NCI-H1105 treated with DMSO at 0.1 percent for 48 hours (cell line): ENCODE results near the gene APH1B.

Experiments
- DNase-seq: peaks from one replicate; lab custom pipeline; 2025; lab: John Stamatoyannopoulos, UW

Gene APH1B

DNA sequence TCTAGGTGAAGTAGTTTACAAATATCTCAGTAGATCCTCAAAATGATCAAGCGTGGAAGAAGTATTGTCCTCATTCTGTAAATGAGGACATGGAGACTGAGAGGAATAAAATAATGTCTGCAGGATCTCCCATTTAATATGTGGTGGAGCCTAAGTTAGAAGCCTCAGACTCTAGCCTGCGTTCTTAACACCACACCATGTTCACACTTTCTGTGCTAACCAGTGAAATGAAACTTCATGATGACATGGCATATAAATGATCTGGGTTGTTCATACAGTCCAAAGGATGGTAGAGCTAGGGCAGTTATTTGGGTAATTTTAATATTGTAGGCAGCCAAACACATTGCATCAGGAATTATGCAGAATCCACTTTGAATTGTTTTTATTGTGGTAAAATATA, 25.1 kb upstream of the APH1B start:
- no peak for DNase-seq

DNA sequence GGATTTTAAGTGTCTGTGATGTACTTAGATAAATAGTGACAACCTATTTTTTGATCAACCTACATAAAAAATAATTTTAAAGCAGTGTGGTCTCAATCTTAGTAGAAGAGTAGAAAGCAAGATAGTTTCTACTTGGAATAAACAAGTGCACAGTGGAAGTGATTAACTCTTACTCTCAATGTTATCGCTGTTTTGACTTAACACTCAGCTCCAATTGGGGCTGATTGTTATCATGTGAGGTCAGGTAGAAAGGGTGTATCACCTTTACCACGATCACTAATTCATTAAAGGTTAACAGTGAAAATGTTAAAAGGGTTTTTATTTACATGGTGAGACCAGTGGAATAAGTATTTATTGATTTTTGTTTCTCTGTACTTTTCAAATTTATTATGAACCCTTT, 22.4 kb upstream of the APH1B start:
- DNase-seq, result no peak

DNA sequence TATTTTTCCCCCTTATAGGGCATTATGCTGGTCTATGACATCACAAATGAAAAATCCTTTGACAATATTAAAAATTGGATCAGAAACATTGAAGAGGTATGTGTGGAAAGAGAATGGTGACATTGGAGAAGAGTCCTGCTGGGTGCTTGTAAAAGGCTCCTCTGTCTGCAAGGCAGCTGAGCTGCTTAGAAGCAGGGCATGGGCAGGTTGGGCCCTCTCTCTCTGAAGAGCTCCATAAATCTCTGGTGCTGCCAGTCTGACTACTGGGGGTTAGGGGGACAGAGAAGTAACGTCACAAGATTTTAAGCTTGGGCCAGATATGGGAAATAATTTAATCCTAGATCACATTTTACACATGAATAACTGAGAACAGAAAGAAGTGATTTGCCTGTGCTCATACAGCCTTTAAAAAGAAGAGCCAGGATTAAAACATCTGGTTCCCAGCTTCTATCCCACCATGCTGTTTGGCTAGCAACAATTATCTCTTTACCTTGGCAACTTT, 21.9 kb upstream of the APH1B start:
- DNase-seq, result no peak

DNA sequence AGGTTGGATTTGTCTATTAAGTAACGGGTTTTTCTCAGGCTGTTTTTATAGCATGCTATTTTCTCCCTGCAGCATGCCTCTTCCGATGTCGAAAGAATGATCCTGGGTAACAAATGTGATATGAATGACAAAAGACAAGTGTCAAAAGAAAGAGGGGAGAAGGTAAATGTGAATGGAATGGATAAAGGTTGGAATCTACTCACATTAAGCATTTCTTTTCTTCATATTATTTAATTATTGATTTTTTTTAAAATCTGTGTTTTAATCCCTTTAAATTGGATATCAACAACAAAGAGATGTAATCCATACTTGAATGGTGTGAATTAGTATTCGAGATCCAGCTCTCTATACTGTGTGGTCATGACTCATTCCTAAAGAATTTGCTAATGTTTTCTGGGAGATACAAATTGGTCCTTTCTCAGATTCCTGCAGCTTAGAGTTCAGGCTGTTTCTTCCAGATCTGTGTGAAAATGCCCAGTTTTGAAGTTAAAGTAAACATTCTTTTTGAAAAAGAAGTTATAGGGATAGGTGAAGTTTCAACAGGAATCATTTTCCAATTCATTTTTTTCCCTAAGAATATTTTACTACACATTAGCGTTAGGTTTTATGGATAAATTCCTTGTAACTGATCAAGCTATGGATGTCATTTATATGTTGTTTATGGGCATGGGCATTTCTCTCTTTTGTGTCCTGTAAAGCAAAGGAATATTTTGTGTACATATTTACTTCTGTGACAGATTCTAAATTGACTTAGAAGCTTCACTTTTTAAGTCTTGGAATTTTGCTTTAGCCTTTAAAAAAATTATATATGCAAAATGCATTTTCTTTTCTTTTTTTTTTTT, 20.8 kb upstream of the APH1B start:
- no peak for DNase-seq

DNA sequence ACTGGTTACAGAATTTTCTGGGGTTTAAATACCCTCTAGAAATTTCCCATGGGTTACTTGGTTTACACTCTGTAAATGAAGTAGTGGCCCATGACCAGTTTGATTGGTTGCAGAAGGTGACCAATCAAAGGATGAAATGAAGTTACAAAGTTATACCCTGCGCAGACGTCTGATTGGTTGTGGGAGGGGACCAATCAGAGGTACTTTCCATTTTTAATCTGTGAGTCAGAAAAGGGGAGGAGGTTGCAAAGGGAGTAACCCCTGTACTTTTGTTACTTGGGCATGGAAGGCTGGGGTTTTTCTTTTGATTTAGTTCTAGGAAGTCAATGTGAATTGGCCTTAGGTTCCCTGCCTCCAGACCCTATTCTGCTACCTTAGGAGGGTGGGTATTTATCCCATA, 18.7 kb upstream of the APH1B start:
- DNase-seq, result no peak

DNA sequence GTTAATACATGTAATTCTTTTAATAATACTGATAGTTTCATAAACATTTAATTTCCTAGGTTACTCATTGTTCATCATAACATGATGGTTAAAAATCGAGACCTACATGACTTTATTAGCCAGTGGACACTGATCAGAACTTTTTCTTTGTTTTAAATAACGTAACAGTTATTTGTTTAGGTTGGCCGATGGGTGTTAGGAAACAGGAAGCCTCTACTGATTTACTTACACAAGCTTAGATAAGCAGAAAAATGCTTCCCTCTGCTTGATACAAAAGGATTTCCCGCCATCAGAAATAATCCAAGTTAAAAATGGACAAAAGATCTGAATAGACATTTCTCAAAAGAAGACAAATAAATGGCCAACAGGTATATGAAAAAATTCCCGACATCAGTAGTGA, 16.6 kb upstream of the APH1B start:
- DNase-seq, result no peak

DNA sequence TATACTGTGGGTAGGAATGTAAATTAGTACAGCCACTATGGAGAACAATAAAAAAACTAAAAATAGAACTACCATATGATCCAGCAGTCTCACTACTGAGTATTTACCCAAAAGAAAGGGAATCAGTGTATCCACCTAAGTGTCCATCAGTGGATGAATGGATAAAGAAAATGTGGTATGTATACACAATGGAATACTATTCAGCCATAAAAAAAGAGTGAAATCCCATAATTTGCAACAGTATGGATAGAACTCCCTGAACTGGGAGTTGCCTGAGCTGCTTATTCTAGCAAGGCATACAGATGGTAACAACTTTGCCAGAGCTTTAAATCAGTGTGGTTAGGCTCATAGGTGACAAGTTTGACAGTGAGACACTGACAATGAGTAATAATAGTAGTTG, 16.1 kb upstream of the APH1B start:
- no peak for DNase-seq

DNA sequence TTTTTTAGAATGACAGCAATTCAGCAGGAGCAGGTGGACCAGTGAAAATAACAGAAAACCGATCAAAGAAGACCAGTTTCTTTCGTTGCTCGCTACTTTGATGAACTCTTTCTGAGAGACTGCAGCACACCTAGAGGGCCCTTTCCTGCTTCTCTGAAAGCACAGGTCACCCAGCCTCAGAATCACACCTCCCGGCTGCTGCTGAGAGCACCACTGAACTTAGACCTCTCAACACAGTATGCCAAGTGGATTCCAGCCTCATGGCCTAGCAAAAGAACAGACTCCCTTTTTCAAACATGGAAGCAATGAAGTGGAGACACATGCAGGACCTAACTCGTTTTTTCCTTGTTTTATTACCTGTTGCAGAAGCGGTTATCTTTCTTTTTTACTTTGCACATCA, 13.9 kb upstream of the APH1B start:
- DNase-seq, result no peak

DNA sequence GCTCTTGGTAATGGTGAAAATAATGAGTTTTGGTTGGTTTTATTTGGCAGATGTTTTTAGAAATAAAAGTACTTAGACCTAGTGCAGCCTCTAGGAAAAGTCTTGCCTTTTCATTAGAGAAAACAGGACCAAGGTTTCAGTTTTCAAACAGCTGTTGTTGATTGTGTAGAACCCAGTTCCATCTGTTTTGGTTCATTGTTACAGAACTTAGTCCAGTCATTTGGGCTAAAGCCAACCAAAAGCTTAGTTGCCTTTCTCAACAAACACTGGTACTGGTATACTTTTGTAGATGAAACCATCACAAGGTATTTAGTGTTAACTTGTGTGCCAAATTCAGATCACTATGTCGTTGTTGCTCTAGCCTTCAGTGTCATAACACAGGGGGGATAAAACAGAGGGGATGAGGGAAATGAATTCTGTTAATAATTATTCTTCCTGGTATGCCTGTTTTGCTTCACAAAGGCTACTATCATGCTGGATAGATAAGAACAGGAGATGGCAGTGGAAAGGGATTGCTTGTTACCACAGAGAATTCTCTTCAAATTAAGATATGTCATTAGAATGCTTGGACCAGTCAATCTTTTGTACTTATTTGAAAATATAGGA, 12.6 kb upstream of the APH1B start:
- no peak for DNase-seq

DNA sequence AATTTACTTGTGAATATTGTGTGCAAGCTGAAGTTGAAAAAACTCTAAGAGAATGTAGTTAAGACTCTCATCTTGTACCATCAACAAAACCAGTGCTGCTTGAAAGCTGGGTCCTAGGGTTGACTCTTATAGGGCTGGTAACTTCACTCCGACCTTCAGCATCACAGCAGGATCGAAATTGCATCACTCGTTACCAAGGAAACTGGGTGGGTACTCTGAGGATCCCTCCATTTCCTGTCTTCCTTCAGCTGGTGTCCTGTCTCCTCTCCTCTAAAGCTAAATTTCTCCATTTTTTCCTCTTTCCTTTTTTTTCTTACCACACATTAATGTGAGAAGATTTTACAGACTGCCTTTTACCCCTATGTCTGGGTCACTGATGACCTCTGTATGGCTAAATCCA, 3.0 kb upstream of the APH1B start:
- DNase-seq, result no peak

DNA sequence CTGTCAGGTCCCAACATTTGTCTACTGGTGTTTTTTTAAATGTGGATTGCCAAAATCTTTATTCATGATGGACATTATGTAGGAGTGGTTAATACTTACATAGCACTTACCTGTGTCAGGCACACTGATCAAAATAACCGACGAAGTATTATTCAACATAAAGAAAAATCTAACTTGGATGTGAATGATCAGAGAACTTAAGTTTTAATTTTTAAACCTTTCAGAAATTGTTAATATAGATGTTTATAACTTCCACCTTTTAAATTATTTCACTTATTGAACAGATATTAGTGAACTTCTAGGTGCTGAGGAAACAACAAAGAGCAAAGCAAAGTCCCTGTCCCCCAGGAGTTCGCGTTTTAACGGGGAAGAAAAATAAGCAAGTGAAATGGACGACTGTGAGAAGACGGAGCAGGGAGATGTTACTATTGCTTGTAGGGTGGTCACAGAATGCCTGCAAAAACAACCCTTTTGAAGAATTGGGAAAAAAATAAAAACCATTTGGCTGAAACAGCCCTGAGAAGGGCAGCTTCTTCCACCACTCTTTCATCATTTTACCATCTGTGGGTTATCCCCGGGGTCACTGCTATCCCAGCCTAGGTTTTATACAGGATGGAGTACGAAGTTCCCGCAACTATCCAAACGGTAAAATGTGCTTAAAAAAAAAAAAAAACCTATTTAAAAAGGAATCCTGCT, 915 bp upstream of the APH1B start:
- DNase-seq, result no peak

DNA sequence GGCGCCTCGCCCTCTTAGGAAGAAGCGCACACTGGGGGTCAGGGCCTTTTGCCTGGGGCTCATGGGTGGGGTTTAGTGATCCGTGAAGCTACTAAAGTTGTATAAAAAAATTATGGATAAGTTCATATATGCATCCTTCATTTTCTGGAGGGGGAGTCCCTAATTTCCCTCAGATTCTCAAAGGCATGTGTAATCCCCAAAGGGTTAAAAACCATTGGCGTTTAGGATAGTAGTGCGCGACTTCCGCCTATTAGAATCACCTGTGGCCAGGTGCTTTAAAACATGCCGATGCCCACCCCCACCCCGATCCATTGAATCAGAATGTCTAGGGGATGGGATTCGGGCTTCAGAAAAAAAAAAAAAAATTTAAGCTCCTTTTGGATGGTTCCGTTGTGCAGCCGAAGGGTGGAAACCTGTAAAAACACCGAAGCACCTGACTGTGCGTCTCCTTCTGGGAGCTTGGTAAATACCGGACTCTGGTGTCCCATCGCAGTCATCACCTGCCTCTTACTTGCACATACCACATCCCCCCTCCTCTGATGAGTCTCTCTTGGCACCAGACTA, 570 bp downstream of the APH1B start:
- no peak for DNase-seq

DNA sequence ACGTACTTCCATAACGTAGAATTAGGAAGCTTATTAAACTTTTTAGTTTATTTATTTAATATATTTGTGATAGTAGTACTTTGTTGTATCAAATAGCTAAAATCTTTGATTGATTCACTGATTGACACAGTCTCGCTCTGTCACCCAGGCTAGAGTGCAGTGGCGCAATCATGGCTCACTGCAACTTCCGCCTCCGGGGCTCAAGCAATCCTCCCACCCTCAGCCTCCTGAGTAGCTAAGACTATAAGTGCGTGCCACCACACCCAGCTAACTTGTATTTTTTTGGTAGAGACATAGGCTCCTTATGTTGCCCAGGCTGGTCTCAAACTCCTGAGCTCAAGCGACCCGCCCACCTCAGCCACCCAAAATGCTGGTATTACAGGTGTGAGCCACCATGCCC, 5.7 kb downstream of the APH1B start:
- DNase-seq, result no peak

DNA sequence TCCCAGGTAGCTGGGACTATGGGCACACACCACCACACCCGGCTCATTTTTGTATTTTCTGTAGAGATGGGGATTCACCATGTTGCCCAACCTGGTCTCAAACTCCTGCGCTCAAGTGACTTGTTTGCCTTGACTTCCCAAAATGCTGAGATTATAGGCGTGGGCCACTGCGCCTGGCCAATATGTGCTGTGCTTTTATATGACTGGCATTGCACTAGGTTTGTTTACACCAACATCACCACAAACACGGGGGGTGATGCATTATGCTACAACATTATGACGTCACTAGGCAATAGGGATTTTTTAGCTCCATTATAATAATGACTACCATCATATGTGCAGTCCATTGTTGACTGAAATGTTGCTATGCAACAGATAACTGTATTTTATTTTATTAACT, 6.9 kb downstream of the APH1B start:
- no peak for DNase-seq

DNA sequence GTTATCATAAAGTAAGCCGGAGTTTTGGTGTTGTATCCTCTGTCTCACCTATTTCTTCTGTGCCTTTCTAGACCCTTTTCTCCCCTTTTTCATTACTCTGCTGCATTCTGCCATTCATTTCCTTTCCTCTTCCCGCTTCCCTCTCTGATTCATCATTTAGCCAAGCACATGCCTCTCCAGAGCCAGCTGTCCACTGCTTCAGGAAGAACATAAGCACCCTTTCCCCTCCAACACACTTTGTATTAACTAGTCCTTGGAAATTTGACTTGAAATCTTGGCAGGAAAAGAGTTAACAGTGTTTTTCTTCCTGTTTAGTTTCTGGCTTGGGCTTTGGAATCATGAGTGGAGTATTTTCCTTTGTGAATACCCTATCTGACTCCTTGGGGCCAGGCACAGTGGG, 9.7 kb downstream of the APH1B start:
- no peak for DNase-seq

DNA sequence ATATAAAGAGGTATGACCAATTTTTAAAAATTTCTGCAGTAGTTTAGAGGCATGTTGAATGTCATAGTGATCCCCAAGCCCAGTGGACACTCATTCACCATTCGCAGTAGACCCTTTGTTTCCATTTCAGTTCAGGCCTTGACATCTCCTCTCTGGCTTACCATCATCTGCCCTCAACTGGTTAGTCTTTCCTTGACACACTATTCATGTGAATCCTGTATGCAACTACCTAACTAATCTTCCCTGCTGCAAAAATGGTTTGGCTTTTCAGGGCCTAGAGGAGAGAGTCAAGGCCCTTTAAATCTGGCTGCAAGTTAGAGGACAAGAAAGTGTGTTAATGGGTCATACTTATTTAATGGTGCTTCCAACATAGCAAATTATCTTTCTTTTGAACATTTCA, 10.9 kb downstream of the APH1B start:
- DNase-seq, result no peak

DNA sequence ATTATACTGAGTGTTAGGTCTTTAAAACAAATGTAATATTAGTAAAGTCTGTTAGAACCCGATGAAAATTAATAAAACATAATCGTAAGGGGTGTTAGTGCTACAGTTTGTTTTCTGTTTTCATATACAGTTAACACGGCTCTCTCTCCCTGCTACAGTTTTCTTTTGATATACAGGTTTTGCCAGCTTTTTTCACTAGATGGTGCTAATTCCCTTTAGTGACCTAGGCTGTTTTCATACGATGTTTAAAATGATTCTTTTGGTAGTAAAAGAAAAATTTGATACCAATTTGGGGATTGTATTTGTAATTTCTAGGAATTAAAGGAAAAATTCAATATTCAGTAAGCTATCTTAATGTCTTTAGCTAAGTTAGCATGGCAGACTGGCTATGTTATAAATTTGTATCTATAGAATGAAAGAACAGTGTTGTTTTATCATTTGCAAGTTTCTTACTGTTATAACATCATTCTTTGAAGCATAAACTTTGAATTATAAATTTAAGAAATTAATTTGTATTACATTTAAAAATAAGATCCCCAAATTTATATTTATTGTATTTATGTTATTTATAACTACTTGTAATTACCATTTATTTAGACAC, 11.5 kb downstream of the APH1B start:
- DNase-seq, result peak; percentile 78

DNA sequence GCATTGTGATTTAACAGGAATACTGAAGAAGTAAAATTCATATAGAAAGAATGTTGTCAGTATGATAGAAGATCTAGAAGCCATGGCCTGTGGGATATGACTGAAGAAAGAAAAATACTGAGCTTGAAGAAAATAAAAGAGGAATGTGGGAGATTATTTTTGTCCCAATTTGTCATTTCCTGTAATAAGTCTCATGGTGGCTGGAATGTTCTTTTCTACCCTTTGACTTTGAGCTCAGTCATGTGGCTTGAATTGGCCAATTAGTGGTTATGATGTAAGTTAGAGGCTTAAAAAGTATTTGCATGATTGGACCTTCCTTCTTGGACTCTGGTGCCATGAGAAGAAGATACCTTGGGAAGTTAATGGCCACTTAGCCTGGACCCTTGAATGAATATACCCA, 14.1 kb downstream of the APH1B start:
- DNase-seq, result no peak

DNA sequence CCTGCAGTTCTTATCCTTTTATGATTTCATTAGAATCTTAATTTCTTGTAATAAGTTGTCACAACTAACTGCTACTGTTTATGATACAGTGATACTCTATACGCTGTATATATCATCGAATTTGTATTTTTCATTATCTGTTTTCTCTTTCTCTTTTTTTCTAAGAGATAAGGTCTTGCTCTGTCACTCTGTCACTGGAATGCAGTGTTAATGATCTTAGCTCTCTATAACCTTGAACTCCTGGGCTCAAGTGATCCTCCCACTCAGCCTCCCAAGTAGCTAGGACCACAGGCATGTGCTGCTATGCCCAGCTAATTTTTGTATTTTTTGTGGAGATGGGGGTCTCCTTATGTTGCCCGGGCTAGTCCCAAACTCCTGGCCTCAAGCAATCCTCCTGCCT, 14.8 kb downstream of the APH1B start:
- no peak for DNase-seq

DNA sequence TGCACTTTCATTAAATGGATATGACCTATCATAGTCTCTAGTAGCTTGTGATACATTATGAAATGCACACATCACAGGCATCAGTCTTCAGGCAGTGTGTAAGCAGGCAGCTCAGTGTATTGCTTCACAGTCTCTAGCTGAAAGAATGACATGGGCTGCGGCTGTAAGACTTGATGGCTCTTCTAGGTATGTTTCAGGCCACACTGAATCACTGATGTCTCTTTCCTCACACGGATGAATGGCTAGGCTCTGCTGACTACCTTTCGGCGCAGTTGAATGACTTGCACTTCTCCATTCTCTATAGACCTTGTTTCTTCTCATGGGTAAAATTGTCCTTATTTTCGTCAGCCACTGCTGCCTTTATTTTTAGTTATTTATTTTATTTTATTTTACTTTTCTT, 15.4 kb downstream of the APH1B start:
- no peak for DNase-seq

DNA sequence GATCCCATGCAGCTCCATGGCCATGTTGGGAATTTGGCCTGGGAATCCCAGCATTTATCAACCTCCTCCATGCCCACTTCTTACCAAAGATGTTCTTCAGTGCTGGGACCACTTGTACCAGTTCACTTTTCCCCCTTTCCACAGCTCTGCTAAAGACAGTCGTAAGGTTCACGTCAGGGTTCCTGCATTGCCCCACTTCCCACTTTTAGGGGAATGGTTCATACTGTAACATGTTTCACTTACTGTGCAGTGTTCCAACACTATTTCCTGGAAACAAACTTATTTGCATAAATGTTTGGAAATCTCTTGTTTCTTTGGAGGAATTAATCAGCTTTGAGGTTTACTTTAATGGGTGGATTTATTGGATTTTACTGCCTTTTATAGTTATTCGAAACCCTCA, 17.0 kb downstream of the APH1B start:
- DNase-seq, result no peak

DNA sequence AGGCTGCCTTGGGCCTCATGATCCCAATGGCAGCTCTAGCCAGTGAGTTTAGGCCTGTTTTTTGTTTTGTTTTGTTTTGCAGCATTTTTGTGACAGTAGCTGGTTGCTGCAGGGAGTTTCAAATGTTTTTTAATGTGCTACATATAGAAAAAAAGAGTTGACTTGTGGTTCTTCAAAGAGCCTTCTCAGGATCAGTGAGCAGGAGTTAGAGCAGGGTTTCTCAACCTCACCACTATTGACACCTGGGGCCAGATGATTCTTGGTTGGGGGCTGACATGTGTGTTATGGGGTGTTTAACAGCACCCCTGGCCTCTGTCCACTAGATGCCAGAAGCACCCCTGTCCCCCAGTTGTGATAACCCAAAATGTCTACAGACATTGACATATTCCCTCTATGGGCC, 17.9 kb downstream of the APH1B start:
- no peak for DNase-seq
